Measurements from ENCODE around the gene MIPEP.

Gene MIPEP

GRCh38 chr13:23805122-23805521 is 84.1 kb downstream of the MIPEP start:
- no peak for DNase-seq

GRCh38 chr13:23804166-23804565 is 85.0 kb downstream of the MIPEP start:
- no peak for DNase-seq

- DNase-seq, result no peak
Observed at GRCh38 chr13:23801141-23801540, 88.1 kb downstream of the MIPEP start.

- no peak for DNase-seq
Observed at GRCh38 chr13:23799945-23800344, 89.3 kb downstream of the MIPEP start.

GRCh38 chr13:23797276-23797903 is 91.8 kb downstream of the MIPEP start:
- no peak for DNase-seq

- no peak for DNase-seq
Observed at GRCh38 chr13:23796551-23796950, 92.6 kb downstream of the MIPEP start.

GRCh38 chr13:23794267-23795161 is 94.7 kb downstream of the MIPEP start:
- no peak for DNase-seq

GRCh38 chr13:23793711-23794110 is 95.5 kb downstream of the MIPEP start:
- DNase-seq, result no peak

- DNase-seq, result no peak
Observed at GRCh38 chr13:23792680-23793079, 96.5 kb downstream of the MIPEP start.

GRCh38 chr13:23790577-23791170 is 98.5 kb downstream of the MIPEP start:
- DNase-seq, result no peak

GRCh38 chr13:23789576-23790346 is 99.4 kb downstream of the MIPEP start:
- DNase-seq, result no peak

- DNase-seq, result no peak
Observed at GRCh38 chr13:23788459-23788858, 100.7 kb downstream of the MIPEP start.

GRCh38 chr13:23787464-23787863 is 101.7 kb downstream of the MIPEP start:
- no peak for DNase-seq

- DNase-seq, result no peak
Observed at GRCh38 chr13:23786607-23787006, 102.6 kb downstream of the MIPEP start.

- no peak for DNase-seq
Observed at GRCh38 chr13:23778879-23779278, 110.3 kb downstream of the MIPEP start.

- no peak for DNase-seq
Observed at GRCh38 chr13:23778002-23778652, 111.1 kb downstream of the MIPEP start.

GRCh38 chr13:23777575-23777870 is 111.7 kb downstream of the MIPEP start:
- no peak for DNase-seq

GRCh38 chr13:23776698-23777574 is 112.3 kb downstream of the MIPEP start:
- no peak for DNase-seq

GRCh38 chr13:23772717-23773116 is 116.5 kb downstream of the MIPEP start:
- DNase-seq, result no peak

- DNase-seq, result no peak
Observed at GRCh38 chr13:23771956-23772355, 117.2 kb downstream of the MIPEP start.

- no peak for DNase-seq
Observed at GRCh38 chr13:23771552-23771951, 117.6 kb downstream of the MIPEP start.

- DNase-seq, result no peak
Observed at GRCh38 chr13:23770973-23771372, 118.2 kb downstream of the MIPEP start.

Measured in midbrain (tissue), 1 donor.